Stimulated activated CD4-positive, alpha-beta T cell treated with anti-CD3 and anti-CD28 coated beads, Interleukin-4, amount 100 ng/mL, for 1 hour (primary cell): ENCODE measurements around the gene AGBL1.

Experiments used
- DNase-seq: peaks from one replicate; pipeline ENCODE4 v3.0.0-alpha.2; 2020

The AGBL1 gene

GRCh38 chr15:86329311-86330013 is 249.8 kb downstream of the AGBL1 start:
- no peak for DNase-seq

DNA sequence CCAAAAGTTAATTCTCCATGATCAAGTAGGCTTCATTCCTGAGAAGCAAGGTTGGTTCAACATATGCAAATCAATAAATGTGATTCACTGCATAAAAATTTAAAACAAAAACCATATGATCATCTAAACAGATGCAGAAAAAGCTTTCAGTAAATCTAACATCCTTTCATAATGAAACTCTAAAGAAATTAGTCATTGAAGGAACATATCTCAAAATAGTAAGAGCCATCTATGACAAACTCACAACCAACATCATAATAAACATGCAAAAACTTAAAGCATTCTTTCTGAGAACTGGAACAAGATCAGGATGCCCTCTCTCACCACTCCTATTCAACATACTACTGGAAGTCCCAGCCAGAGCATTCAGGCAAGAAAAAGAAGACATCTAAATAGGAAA is 254.1 kb downstream of the AGBL1 start:
- DNase-seq, result no peak

DNA sequence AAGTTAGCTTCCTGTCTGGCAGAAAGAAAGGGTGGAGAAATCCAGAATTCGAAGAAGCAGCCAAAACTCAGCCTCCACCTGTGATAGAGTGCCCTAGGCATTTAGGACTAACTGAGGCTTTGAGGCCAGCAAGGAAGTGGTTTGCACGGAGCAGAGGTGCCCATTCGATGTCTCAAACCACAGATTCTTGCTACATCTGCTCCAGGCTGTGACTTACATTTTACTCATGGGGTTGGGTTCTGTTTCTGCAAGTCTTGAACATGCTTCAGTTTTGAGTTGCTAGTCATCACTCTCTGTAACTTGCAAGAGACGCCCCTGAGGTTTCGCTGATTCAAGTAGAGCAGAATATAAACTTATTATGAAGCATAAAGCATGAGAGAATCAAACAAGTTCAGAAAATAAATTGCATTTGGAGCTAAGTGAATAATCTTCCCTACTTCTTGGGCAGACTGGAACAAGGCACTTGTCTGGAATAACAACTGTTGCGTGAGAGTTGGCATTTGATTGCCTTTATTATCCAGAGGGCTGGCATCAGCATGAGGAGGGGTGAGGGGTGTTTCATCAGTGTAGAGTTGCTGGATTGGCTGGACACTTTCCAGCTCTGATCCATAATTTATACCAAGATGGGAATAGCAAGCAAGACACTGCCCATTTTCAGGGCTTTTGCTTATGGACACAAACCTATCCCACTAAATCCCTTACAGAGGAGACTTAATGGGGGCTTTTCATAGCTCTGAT is 256.5 kb downstream of the AGBL1 start:
- DNase-seq, result no peak

- DNase-seq, result no peak
Measured at GRCh38 chr15:86337071-86337470, 257.4 kb downstream of the AGBL1 start.

DNA sequence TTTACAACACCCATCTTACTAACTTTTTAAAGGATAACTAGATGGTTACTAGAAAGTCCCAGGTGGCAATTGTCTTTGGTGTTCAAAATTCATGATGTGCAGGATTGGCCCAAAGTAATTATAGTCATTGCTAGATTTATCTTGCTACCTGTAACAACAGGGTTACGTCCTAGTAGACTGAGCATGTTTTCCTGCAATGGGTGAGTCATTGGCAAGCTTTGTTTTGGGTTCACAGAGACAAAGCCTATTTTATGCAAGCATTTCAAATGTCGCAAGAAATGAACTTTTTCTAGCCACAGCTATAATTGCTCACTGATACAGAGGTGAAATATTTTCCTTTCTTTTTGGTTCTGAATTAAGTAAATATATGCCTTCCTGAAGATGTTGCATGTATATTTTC is 267.6 kb downstream of the AGBL1 start:
- DNase-seq, result no peak

GRCh38 chr15:86349565-86349964 is 269.9 kb downstream of the AGBL1 start:
- no peak for DNase-seq

DNA sequence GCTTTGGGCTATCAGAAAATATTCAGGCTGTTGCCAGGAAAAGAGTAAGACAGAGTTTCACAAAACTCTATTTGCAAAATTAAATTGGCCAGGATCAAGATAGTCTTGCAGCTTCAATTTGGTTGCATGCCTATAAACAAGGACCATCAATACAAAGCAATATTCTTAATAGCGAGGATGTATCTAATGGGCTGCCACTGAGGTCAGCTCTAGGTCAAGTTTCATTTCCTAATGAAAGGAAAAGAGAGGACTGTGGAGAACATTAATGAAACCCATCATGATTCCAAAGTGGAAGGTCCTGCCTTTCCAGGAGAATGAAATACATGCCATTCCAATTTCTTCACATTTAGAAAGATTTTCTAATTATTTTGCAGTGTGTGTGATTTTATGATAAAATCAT is 273.5 kb downstream of the AGBL1 start:
- DNase-seq, result no peak

- no peak for DNase-seq
Measured at GRCh38 chr15:86355361-86355760, 275.7 kb downstream of the AGBL1 start.

DNA sequence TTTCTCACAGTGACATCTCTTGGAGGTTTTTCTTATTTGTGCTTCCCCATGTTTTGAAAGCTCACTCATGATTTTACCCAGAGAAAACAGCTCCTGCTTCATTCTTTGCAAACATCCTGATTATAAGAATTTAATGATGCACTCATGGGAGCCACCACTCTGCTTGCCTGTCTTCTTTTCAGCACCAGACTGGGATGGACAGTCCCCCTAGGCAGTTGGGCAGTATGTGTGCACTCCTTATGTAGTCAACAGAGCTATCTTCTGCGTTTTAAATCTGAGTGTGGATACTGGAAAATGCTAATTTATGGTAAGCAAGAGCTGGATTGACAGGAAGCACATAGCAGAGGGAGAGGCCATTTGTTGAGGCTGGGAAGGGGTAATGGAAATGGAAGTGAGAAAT is 276.1 kb downstream of the AGBL1 start:
- DNase-seq, result no peak

GRCh38 chr15:86362555-86362954 is 282.9 kb downstream of the AGBL1 start:
- DNase-seq, result no peak

- DNase-seq, result no peak
Measured at GRCh38 chr15:86373147-86373546, 293.5 kb downstream of the AGBL1 start.

- no peak for DNase-seq
Measured at GRCh38 chr15:86375733-86376280, 296.1 kb downstream of the AGBL1 start.

GRCh38 chr15:86377914-86378313 is 298.2 kb downstream of the AGBL1 start:
- no peak for DNase-seq

DNA sequence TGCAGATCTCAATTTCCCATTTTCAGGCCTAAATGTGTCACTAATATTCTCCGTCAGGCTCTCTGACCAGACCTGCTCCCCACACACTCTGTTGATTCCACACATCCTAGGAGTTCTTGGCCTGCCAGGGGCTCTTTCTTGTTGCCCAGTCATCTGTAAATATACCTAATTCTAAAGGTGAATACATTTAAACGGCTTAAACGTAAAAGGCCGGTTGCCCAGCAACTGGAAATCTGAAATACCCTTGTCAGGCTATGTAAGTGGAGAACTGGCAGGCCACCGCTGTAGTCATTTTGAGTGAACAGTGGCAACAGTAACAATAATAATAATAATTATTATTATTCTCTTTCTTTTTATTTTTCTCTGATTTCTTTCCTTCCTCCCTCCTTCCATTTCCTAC is 302.7 kb downstream of the AGBL1 start:
- no peak for DNase-seq

- DNase-seq, result no peak
Measured at GRCh38 chr15:86383611-86384010, 303.9 kb downstream of the AGBL1 start.

- no peak for DNase-seq
Measured at GRCh38 chr15:86384186-86384585, 304.5 kb downstream of the AGBL1 start.

- DNase-seq, result no peak
Measured at GRCh38 chr15:86392296-86392695, 312.6 kb downstream of the AGBL1 start.

DNA sequence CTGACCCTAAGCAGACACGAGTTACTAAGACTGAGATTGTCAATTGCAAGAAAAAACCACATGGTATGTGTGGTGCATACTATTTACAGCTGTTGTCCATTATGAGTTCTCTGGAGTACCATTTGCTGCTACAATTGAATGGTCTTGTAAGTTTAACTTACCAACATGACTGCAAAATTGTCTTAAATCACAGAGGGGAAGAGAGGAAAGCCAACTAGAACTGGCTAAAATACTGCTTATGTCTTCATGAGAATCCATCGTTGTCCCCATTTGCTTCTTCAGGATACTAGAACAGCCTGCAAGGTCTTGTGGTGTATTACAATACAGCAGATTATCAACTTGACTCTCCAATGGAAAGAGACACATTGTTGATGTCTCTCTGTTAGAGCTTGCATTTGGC is 313.2 kb downstream of the AGBL1 start:
- DNase-seq, result no peak

- no peak for DNase-seq
Measured at GRCh38 chr15:86394866-86395265, 315.2 kb downstream of the AGBL1 start.

DNA sequence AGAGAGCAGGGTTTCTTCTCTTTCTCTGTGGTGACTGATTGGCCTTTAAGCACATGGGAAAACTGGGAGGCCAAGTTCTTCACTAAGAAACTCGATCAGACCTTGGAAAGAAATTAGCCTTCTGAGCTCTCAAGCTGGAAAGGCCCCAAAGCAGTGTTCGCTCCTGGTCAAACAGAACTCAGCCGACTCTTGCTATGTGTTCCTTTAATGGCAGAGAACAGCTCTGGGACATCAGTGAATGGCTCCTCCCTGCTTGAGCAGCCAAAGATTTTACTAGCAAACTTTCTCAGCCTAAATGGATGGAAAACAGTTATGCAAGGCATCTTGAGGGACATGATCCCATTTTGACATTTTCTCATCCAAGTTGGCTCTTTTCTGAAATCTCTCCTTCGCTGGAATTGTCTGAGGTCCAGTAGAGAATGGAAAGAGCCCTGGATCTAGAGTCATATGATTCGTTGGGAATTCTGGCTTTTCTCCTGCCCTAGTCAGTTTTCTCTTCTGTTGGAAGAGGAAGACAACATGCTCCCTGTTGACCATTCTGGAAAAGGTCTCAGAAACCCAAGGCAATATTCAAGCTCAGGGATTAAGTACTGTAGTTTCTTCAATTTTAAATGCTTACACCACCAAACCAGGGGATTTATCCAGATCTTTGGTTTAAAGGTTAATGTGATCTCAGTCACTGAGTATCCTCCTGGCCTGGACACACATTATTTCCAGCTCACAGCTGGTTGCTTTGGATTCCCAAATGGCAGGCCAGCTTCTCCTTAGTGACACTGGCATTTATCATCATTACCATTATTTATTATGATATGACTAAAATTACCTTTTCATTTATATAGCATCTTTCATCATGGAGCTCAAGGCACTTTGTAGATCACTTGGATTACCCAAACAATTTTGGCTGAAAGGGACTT is 319.6 kb downstream of the AGBL1 start:
- no peak for DNase-seq

GRCh38 chr15:86403221-86403620 is 323.6 kb downstream of the AGBL1 start:
- DNase-seq, result no peak

DNA sequence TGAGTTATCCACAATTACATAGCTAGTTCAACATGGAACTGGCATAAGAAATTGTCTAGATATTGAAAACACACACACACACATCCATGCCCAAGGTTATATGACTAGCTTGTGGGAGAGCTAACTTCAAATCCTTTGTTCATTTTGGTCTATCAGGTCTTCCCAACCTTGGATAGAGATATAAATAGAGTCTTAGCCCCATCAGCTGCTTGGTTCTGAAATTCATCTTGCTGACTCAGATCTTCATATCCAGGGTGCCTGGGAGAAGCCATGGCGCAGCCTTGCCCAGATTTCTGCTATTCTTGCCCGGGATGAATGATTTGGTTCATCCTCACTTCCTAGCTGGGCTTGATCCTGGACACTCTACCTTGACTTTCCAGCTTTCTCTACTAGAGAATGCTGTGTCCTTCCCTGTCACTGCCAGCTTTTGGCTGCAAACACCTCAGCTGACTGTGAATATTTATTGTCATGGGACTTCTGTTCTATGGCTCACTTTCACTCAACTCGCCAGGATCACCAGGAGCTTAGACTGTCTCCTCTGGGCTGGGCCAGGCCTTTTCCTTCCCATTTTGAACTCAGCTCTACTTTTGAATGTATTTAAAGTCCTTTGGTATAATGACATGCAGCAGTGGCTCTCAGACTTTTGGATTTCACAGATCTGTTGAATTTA is 324.4 kb downstream of the AGBL1 start:
- no peak for DNase-seq

GRCh38 chr15:86408261-86408660 is 328.6 kb downstream of the AGBL1 start:
- DNase-seq, result no peak
